Choroid plexus epithelial cell (primary cell): Measurements from ENCODE around the gene TMEM11.
A peak's percentile ranks its signal among the peaks of the same experiment; 100 is the strongest.

ENCODE experiments used
- DNase-seq: peaks from one replicate; pipeline ENCODE4 v3.0.0-alpha.2; 2010; ENCODE audit warnings: low read depth
- H3K4me3 ChIP-seq: 2 replicates; pipeline ENCODE4 v1.5.1; 2011; ENCODE audit warnings: low read depth, mild to moderate bottlenecking, control low read depth, low read length, moderate library complexity
- TF ChIP-seq, protein P1 (sequence below): conservative IDR thresholded peaks from 2 replicates; pipeline ENCODE4 v1.5.1; 2011; ENCODE audit warnings: low read depth, mild to moderate bottlenecking, control low read depth, inconsistent platforms, low read length, moderate library complexity

Gene TMEM11

GRCh38 chr17:21191698-21192097 is 22.3 kb downstream of the TMEM11 start:
- peak; percentile 14 for DNase-seq
- H3K4me3 ChIP-seq = no peak overlapping the region
- TF ChIP-seq, protein P1, sequence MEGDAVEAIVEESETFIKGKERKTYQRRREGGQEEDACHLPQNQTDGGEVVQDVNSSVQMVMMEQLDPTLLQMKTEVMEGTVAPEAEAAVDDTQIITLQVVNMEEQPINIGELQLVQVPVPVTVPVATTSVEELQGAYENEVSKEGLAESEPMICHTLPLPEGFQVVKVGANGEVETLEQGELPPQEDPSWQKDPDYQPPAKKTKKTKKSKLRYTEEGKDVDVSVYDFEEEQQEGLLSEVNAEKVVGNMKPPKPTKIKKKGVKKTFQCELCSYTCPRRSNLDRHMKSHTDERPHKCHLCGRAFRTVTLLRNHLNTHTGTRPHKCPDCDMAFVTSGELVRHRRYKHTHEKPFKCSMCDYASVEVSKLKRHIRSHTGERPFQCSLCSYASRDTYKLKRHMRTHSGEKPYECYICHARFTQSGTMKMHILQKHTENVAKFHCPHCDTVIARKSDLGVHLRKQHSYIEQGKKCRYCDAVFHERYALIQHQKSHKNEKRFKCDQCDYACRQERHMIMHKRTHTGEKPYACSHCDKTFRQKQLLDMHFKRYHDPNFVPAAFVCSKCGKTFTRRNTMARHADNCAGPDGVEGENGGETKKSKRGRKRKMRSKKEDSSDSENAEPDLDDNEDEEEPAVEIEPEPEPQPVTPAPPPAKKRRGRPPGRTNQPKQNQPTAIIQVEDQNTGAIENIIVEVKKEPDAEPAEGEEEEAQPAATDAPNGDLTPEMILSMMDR = no peak

- TF ChIP-seq, protein P1 = no peak
- no peak overlapping the region for H3K4me3 ChIP-seq
- no peak for DNase-seq
Measured at GRCh38 chr17:21190078-21190477, 23.9 kb downstream of the TMEM11 start.

DNA sequence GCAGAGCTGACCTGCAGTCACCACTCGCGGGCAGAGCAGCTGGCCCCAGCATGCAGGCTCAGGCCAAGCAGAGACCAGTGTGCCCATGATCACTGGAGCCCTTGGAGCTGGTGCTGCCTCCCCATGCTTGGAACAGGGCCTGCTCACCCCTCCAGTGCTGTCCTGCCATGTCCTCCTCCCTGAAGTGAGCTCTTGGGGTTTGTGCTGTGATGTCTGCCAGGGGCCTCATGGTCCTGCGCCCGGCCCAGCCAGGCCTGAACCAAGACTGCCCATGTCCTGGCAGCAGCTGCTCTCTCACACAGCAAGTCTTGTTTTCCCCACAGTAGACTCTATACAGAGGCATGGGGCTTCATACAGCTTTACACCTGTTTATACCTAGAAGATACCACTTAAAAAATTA is 24.6 kb downstream of the TMEM11 start:
- TF ChIP-seq, protein P1 = no peak
- DNase-seq = no peak
- no peak overlapping the region for H3K4me3 ChIP-seq

DNA sequence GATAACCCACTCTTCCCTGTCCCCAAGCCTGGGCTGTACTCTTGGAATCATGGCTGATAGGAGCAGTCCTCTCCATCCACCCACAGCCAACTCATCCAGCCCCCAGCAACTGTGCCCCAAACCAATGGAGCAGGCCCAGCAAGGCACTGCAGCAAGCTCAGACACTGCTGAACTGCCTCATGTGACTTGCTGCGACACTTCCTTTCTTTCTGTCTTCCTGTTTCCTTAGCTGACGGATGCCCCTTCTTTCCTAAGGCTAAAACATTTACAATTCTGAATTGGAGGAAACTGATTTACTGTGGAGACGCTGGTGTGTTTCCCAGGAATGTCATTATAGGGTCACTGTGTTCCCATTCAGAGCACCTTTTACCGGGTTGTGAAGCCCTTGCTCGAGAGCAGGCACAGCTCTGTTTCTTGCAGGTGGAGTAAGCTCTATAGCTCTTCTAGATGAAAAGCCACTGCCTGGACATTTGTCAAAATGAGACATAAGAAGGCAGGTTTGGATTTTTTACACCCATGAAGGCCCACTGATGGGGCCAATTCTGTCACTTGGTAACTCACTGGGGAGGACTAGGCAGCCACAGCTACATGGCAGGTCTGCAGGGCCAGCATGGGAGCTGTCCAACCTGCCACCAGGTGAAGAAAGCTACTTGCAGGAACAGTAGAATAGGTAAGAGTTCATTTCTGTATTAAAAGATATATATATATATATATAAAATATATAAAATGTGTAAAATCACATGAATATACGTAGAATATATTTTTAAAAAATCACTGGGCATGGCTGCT is 27.4 kb downstream of the TMEM11 start:
- TF ChIP-seq, protein P1 = no peak
- DNase-seq = no peak
- no peak overlapping the region for H3K4me3 ChIP-seq

GRCh38 chr17:21185061-21185460 is 28.9 kb downstream of the TMEM11 start:
- DNase-seq = no peak
- no peak overlapping the region for H3K4me3 ChIP-seq
- TF ChIP-seq, protein P1 = no peak

DNA sequence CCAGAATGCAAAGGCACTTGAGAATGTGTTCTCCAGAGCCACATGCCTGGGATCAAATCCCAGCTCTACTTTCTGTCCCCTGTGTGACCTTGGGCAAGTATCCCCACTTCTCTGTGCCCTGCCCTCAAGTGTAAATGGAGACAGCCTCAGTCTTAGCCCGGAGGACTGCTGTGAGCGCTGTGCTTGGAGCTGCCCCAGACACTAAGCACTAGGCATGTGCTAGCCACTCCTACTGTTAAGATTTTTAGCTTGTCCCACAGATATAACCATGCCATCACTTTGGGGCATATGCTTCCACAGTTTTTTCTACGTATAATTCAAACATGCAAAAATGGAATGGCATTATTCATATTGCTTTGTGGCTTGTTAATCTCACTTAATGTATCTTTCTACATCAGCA is 29.4 kb downstream of the TMEM11 start:
- TF ChIP-seq, protein P1 = no peak
- no peak for DNase-seq

DNA sequence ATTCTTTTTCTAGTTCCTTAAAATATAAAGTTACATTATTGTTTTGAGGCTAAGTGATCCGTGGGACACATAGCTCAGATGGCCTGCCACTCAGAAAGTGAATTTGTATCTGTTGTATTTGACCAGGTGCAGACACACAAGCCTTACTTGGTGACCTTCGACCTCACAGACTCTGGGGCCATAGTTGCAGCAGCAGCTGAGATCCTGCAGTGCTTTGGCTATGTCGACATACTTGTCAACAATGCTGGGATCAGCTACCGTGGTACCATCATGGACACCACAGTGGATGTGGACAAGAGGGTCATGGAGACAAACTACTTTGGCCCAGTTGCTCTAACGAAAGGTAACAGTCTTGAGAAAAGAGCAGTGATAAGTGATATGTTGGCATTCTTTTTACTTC is 30.5 kb downstream of the TMEM11 start:
- DNase-seq = no peak
- no peak overlapping the region for H3K4me3 ChIP-seq
- TF ChIP-seq, protein P1 = no peak

More for the DNA sequence above, 29.4 kb downstream of the TMEM11 start:
- H3K4me3 ChIP-seq = no peak overlapping the region
